ENCODE data around the gene PPP6R1.

Gene PPP6R1

GRCh38 chr19:55259540-55260210 is 858 bp upstream of the PPP6R1 start:
- no peak for DNase-seq

- no peak for DNase-seq
Observed at GRCh38 chr19:55258476-55258827, 365 bp downstream of the PPP6R1 start.

- no peak for DNase-seq
Observed at GRCh38 chr19:55257461-55258420, 1.1 kb downstream of the PPP6R1 start.

GRCh38 chr19:55256562-55257460 is 2.0 kb downstream of the PPP6R1 start:
- no peak for DNase-seq

GRCh38 chr19:55255618-55256423 is 3.0 kb downstream of the PPP6R1 start:
- no peak for DNase-seq

GRCh38 chr19:55254625-55254977 is 4.2 kb downstream of the PPP6R1 start:
- no peak for DNase-seq

GRCh38 chr19:55253842-55254624 is 4.8 kb downstream of the PPP6R1 start:
- no peak for DNase-seq

- no peak for DNase-seq
Observed at GRCh38 chr19:55252760-55253663, 5.8 kb downstream of the PPP6R1 start.

GRCh38 chr19:55251341-55252081 is 7.3 kb downstream of the PPP6R1 start:
- peak; percentile 10 for DNase-seq

- no peak for DNase-seq
Observed at GRCh38 chr19:55250262-55251036, 8.4 kb downstream of the PPP6R1 start.

- DNase-seq = no peak
Observed at GRCh38 chr19:55249841-55250240, 9.0 kb downstream of the PPP6R1 start.

GRCh38 chr19:55248704-55249103 is 10.1 kb downstream of the PPP6R1 start:
- no peak for DNase-seq

- no peak for DNase-seq
Observed at GRCh38 chr19:55248166-55248675, 10.6 kb downstream of the PPP6R1 start.

- DNase-seq = no peak
Observed at GRCh38 chr19:55247621-55248099, 11.2 kb downstream of the PPP6R1 start.

GRCh38 chr19:55246462-55247451 is 12.1 kb downstream of the PPP6R1 start:
- no peak for DNase-seq

GRCh38 chr19:55245236-55245904 is 13.4 kb downstream of the PPP6R1 start:
- DNase-seq = no peak
